Activated CD8-positive, alpha-beta memory T cell treated with anti-CD3 and anti-CD28 coated beads for 36 hours (primary cell): ENCODE data around the gene RASL10A. TPM values are rescaled to one million over a fixed set of nuclear protein-coding genes. Genes with fewer than 3 reads are reported as not detected.

ENCODE experiments used
- CTCF ChIA-PET: fragments of 350-600 bp; sonication (Branson Sonifier 250); formaldehyde crosslinking; loops from one replicate; lab custom pipeline; 2021; ENCODE audit warnings: antibody characterized with exemption; lab: Charles Lee
- POLR2A ChIA-PET: fragments of 350-600 bp; sonication (Branson Sonifier 250); formaldehyde crosslinking; loops from one replicate; lab custom pipeline; 2021; ENCODE audit warnings: antibody characterized with exemption; lab: Charles Lee
- total RNA-seq, 2 experiments: library from RNA; stranded (reverse); gene quantifications; one replicate each; pipeline ENCODE4 v1.2.3, GENCODE V29; 2021

Gene RASL10A
- total RNA-seq, 2 experiments from 2014 or later = 0.78 TPM; not detected in 1

DNA sequence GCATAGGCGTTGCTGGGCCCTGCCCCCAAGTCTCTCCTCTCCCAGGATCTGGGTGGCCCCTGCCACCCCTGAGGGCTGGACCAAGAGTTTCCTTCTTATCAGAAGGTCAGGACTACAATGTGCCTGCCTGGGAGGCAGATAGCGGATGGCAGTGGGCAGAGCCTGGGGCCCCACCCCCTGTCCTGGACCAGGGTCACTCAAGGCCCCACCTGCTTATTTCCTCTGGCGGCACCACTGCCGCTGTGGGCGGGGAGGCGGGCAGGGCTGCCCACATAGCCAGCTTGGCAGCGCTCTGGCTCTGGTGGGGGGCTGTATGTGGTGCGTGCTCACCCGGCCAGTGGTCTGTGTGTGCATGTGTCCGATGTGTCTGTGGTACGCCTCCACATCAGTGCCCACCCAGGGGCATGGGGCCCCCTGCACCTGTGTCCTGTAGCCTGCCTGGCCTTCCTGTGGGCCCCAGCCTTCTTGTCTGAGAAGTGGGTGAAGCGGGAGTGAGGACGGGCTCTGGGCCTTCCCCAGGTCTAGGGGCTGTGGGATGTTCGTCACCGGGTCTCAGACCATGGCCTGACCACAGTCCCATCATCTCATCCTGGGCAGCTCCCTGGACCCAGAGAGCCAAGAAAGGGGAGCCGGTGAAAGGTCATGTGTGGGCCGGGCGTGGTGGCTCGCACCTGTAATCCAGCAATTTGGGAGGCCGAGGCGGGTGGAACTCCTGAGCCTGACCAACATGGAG, 6.0 kb downstream of the RASL10A start:
- ChIA-PET CTCF (no interaction called here), POLR2A (interaction anchor here (1.0 kb wide), 1 partner anchor 32 kb away, joined by 3 read pairs; no protein-coding TSS in a partner anchor)

DNA sequence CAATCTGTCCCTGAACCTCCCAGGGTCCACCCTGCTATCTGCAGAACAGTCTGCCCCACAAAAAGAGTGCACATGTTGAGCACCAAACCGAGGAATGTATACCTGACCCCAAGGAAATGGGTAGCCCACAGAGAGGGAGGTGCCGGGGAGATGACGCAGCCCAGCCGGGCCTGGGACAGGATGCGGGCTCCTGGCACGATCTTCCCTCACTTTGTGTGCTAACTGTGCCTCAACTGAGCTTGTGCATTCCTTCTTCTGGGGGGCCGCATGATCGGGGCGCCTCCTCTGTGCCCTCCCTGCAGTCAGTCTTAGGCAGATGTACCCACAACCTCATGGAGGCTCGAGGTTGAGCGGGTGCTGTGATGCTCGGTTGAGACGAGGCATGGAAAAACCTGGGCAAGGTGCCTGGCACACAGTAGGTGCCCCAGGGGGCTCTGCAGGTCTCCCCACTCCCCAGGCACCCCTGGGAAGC, 6.7 kb downstream of the RASL10A start:
- ChIA-PET CTCF (no interaction called here), POLR2A (interaction anchor here (1.0 kb wide), 1 partner anchor 31 kb away, joined by 3 read pairs; no protein-coding TSS in a partner anchor)

DNA sequence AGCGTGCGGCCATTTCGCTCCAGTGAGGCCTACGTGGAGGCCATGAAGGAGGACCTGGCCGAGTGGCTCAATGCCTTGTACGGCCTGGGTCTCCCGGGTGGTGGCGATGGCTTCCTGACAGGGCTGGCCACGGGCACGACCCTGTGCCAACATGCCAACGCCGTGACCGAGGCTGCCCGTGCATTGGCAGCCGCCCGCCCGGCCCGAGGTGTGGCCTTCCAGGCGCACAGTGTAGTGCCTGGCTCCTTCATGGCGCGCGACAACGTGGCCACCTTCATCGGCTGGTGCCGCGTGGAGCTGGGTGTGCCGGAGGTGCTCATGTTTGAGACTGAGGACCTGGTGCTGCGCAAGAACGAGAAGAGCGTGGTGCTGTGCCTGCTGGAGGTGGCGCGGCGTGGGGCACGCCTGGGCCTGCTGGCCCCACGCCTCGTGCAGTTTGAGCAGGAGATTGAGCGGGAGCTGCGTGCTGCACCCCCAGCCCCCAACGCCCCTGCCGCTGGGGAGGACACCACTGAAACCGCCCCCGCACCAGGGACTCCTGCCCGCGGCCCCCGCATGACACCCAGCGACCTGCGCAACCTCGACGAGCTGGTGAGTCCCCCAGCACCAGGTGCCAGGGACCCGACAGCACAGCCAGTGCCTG, 7.2 kb downstream of the RASL10A start:
- POLR2A ChIA-PET = interaction anchor here (1.0 kb wide), 1 partner anchor 31 kb away, joined by 3 read pairs; no protein-coding TSS in a partner anchor
- CTCF ChIA-PET = no interaction called here

DNA sequence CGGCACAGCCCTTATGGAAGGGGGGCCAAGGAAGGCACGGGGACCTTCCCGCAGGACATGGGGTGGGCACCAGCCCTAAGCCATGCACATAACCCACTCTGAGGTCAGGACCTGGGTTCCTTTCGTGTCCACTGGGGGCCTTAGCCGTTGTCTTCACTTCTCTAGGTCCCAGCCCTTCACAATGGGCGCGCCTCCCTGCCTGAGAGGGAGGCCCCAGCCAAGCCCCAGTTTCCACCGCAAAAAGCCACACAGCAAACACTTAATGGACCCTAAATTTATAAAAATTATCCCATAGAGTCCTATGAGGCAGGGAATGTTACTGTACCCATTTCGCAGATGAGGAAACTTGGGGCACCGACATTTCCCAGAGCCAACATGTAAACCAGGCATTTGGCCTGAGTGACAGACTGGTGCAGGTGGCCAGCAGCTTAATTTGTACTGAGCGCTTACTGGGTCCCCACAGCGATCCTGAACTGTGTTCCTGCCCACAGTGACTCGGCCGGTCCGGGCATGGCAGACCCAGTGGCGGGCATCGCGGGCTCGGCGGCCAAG, 7.8 kb downstream of the RASL10A start:
- CTCF ChIA-PET = no interaction called here

DNA sequence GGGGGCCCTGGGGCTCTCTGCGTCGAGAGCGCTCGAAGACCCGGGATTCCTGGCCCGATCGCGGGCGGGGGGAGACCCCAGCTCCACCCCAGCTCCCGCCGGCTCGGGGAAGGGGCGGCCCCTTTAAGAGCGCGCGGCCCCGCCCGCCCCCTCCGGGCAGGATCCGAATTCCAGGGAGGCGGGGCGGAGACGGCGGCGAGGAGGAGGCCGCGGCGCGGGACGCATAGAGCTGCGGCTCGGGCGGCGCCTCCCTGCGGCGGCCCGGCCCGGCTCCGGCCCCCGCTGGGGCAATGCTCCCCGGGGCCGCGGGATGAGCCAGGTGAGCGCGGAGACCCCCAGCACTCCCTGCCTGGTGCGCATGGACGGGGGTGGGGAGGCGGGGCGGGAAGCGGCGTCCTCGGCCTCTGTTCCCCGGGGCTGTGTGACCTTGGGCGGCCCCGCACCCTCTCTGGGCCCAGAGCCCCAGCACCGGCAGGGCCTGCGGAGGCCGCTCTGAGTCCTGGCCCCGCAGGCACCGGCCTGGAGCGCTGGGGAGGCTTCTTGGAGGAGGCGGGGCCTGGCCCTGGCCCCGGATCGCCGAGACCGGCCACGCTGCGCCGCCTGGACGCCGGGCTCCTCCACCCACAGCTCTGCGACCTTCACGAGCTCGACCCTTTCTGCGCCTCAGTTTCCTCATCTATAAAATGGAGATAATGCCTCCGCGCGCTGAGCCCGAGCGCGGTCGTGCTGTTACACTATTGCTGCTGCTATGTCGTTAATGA, 8.5 kb downstream of the RASL10A start:
- CTCF ChIA-PET = no interaction called here
- POLR2A ChIA-PET = no interaction called here

More for the DNA sequence above, 7.8 kb downstream of the RASL10A start:
- POLR2A ChIA-PET = no interaction called here

DNA sequence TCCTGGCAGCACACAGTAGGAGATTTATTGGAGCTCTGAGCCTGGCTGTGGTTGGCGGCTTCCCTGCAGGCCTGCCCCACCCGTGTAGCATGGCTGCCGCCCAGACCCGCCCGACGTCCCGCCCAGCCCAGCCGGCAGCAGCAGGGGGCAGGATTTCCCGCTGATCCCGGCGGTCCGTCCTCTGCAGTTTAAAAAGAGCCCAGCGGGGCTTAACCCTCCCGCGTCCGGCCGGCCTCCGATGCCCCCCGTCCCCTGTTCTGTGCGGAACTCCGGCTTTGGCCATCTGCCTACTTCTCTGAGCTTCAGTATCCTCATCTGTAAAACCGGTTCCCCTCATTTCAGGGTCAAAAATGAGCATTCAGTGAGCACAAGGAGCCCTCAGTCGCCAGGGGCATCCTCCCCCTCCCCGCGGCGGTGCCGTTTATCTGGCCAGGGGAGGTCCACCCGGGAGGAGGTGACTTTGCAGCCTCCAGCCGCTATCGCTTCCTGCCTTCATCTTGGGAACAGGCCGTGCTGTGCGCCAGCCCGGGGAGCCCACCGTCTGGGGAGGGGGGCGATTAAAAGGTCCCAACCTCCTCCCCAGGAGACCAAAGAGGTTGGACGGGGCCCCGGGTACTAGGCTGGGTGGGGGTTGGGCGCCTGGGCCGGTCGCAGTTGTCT, 9.2 kb downstream of the RASL10A start, which contains the start of gene GAS2L1:
GAS2L1 (plus strand) TSS at position 476 of the 660 bp plus-strand sequence. CDS start 1,456 bp downstream, outside the sequence.
- CTCF ChIA-PET = interaction anchor here (1.1 kb wide), 2 partner anchors 8 to 12 kb away, joined by 3 to 4 read pairs; no protein-coding TSS in a partner anchor
- POLR2A ChIA-PET = no interaction called here

DNA sequence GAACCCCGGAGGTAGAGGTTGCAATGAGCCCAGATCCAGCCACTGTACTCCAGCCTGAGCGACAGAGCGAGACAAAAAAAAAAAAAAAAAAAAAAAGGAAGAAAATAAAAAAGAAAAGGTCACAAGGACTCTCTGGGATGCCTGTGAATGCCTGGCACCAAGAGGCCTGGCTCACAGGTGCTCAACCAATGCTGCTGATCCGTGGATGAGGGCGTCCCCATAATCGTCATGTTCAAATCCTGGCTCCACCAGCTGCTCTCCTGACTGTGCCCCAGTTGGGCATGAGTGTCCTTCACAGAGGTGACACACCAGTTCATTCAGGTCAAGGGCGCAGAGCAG, 9.7 kb downstream of the RASL10A start:
- ChIA-PET POLR2A (no interaction called here), CTCF (interaction anchor here (0.7 to 1.1 kb wide), 3 partner anchors 8 to 1369 kb away, joined by 3 to 4 read pairs (median 3); no protein-coding TSS in a partner anchor)

DNA sequence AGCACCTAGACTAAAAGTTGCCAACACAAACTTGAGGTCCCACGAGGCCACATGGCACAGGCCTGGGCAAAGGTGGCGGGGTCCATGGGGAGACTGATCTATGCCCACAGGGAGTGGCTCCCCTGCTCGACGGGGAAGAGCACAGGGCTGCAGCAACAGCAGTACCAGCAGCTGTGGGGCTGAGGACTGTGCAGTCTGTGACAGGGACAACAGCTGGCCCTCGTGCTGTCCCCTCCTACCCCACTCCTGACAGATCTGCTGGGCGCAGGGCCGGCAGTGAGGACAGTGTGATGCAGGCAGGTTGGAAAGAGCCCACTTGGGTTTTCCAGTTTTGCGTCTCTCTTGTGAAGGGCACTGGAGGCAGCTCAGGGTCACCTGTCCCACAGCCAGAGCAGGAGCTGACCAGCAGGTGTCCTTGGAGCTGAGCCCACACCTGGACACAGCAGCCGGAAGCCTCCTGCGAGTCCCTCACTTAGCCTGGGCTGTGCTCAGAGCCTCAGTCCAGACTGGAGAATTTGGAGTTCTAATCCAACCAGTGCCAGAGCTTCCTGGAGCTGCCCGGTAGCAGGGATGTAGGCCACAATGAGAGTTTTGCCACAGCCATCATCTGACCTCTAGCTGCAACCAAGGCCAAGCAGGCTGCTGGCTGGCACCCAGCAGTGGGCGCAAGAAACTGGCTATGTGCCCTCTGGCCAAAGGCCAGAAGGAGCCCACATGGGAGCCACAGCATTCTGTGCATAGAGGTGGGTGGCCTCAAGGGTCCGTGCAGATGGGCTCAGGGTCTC, 12.6 kb downstream of the RASL10A start:
- POLR2A ChIA-PET = interaction anchor here (0.5 kb wide), 1 partner anchor 1052 kb away, joined by 4 read pairs; no protein-coding TSS in a partner anchor

DNA sequence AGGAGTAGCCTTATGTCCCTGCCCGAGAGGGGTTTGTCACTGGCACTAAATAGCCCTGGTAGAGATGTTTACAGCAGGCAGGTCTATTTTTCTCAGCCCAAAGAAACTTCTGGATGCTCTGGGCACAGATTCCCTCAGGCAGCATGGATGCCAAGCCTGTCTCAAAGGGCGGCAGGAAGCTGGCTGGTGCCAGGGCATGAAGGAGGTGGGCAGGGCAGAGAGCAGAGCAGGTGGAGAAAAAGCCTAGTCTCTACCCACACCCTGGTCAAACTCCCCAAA, 13.2 kb downstream of the RASL10A start:
- CTCF ChIA-PET = no interaction called here
- POLR2A ChIA-PET = interaction anchor here (0.5 kb wide), 1 partner anchor 1053 kb away, joined by 4 read pairs; no protein-coding TSS in a partner anchor

More for the DNA sequence above, 12.6 kb downstream of the RASL10A start:
- CTCF ChIA-PET = interaction anchor here (2.6 kb wide), 1 partner anchor 10 kb away, joined by 7 read pairs; no protein-coding TSS in a partner anchor

DNA sequence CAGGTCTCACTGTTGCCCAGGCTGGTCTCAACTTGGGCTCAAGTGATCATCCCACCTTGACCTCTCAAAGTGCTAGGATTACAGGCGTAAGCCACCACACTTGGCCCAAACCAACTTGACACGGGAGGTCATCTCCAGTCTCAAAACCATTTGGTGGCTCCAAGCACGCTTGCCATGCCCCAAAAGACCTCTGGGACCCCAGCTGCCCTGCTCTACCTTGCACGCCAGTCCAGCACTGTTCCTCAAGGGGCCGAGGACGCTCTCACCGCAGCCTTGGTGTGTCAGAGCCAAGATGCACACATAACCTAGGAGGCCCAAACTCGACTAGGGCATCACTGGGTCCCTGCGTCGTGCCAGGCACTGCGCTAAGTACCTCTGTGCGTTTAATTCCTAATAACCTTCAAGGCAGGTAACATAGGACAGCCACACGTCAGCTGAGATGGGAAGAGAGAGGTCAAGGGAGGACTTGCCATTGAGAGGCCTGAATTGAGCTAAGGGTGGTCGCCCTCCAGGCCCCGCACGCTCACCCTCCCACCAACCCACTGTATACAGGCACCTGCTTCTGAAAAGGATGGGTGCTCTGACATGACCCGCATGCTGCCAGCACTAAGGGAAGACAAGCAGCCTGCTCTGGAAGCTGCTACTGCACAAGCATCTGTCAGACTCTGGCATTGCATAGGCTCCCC, 13.6 kb downstream of the RASL10A start:
- POLR2A ChIA-PET = no interaction called here
- CTCF ChIA-PET = no interaction called here

DNA sequence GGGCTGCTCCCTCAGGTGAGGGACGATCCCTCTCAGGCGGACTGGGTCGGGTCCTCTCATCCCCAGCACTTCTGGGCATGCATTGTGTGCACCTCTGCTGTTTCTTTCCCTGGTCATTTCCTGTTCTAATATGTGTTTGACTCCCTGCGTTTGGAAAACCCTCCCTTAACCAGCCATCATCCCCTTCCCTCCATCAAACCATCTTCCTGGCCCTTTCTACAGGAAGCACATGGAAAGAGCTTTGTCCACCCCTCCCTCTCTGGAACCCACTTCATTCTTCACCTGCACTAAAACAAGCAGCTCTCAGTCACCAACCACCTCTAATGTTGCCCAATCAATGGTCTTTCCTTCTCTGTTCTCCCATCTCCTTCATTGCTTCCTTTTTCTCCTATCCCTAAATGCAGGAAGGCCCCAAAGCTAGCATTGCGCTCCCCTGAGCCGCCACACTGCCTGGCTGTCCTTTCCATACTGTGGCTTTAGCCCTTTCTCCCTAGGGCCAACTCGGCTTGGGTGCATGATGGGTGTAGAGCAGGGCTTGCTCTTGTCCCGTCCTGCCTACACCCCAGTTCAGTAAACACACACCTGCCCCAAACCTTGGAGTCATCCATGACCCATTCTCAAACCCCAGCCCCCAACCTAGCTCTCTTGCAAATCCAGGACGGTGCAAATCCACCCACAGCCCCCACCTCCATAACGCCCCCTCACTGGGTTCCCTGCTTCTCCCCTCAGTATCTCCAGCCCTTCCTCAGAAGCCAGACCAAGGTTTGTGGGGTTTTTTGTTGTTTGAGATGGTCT, 14.5 kb downstream of the RASL10A start:
- CTCF ChIA-PET = no interaction called here
- POLR2A ChIA-PET = no interaction called here

DNA sequence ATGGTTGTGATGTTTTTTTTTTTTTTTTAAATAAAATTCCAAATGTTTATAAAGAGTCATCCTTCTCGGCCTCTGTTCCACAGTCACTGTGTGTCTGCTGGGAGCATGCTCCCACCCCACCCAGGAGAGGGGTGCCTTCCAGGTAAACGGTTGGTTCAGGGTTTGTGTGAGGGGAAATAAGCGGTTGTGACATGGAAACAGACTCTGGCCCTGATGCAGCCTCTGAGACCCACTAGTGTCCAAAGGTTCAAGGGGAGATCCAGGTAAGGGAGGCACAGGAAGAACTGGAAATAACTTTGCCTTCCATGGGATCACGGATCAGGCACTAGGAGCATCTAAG, 15.1 kb downstream of the RASL10A start:
- ChIA-PET CTCF (no interaction called here), POLR2A (no interaction called here)

DNA sequence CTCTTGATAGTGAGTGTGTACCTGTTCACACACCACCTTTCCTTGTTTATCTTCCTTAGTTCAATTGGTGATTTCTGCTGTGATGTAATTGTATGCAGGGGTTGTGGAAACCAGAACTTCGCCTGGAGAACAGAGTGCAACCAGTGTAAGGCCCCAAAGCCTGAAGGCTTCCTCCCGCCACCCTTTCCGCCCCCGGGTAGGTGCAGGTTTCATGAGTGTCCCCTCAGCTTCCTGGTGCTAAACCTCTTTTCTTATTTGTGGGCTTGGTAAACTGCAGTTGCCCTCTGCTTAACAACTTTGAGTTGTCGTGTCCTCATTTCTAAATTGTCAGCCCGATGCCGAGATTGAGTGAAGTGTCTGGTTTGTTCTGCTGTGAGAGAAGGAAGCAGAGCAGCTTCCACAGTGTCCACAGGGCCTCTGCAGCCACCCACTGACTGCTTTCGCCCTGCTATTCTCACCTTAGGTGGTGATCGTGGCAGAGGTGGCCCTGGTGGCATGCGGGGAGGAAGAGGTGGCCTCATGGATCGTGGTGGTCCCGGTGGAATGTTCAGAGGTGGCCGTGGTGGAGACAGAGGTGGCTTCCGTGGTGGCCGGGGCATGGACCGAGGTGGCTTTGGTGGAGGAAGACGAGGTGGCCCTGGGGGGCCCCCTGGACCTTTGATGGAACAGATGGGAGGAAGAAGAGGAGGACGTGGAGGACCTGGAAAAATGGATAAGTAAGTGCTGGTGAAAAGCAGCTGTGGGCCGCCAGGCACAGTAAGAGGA, 16.2 kb downstream of the RASL10A start:
- ChIA-PET CTCF (interaction anchor here (0.6 to 1.5 kb wide), 2 partner anchors 14 to 19 kb away, joined by 3 read pairs; no protein-coding TSS in a partner anchor), POLR2A (no interaction called here)

DNA sequence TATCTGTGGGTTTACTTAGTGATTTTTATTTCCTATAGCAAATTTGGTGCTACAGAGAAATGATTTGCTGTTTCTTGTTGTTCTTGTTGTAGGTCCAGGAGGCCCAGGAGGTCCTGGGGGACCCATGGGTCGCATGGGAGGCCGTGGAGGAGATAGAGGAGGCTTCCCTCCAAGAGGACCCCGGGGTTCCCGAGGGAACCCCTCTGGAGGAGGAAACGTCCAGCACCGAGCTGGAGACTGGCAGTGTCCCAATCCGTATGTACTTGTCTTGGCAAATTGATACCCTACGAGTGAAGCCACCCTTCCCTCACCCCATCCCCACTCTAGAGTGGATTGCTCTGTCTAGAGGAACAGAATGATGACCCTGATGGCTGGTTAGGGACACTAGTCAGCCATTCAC, 16.9 kb downstream of the RASL10A start:
- CTCF ChIA-PET = interaction anchor here (1.5 kb wide), 1 partner anchor 14 kb away, joined by 3 read pairs; no protein-coding TSS in a partner anchor
- POLR2A ChIA-PET = no interaction called here

DNA sequence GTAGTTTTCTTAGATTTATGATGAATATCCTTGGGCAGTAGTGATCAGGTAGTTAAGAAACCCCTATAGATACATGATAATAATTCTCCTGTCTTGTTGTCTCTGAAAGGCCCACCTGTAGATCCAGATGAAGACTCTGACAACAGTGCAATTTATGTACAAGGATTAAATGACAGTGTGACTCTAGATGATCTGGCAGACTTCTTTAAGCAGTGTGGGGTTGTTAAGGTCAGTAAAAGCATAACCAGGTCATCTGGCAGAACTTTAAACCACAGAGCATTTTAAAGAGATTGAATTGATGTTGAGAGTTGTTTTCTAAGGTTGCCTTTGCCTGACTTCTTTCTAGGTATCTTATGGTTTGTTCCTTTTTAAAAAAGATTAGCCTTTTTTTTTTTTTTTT, 23.1 kb downstream of the RASL10A start:
- CTCF ChIA-PET = no interaction called here
- POLR2A ChIA-PET = no interaction called here

DNA sequence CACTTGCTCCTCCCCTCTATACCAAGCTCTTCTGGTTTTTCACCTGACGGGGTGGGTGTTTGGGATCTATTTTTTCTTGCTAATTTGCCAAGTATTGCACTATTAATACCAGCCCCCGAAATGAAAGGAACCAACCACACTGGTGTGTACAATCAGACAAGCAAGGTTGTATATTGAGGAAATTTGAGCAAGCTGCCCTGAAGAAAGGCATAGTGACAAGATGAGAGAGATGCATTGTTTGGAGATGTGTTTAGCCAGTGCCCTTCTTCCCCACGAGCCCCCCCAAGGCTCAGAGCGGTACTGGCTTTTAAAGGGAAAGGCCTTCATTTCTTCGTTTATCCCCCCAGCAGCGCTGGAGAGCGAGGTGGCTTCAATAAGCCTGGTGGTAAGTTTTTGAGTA, 24.3 kb downstream of the RASL10A start:
- POLR2A ChIA-PET = no interaction called here

More for the DNA sequence above, 24.3 kb downstream of the RASL10A start:
- CTCF ChIA-PET = no interaction called here
